SKM-1 (cell line): ENCODE results near the gene ARHGAP44.

Experiments used
- DNase-seq: peaks from one replicate; lab custom pipeline; 2025; ENCODE audit not compliant: unreplicated experiment; lab: John Stamatoyannopoulos, UW

The ARHGAP44 gene

GRCh38 chr17:12990926-12991325 lies 201.6 kb downstream of the ARHGAP44 start:
- no peak for DNase-seq

- no peak for DNase-seq
Observed at GRCh38 chr17:12992676-12993075, 203.4 kb downstream of the ARHGAP44 start.

- no peak for DNase-seq
Observed at GRCh38 chr17:12993631-12994030, 204.3 kb downstream of the ARHGAP44 start.

- no peak for DNase-seq
Observed at GRCh38 chr17:12994341-12995074, 205.2 kb downstream of the ARHGAP44 start.

GRCh38 chr17:12995106-12995895 lies 206.0 kb downstream of the ARHGAP44 start:
- DNase-seq: no peak

- no peak for DNase-seq
Observed at GRCh38 chr17:12995896-12996295, 206.6 kb downstream of the ARHGAP44 start.

- no peak for DNase-seq
Observed at GRCh38 chr17:12996357-12996756, 207.1 kb downstream of the ARHGAP44 start.

- DNase-seq: no peak
Observed at GRCh38 chr17:12996941-12997340, 207.6 kb downstream of the ARHGAP44 start.

- DNase-seq: no peak
Observed at GRCh38 chr17:12998461-12998860, 209.2 kb downstream of the ARHGAP44 start.

GRCh38 chr17:12998874-12999273 lies 209.6 kb downstream of the ARHGAP44 start:
- no peak for DNase-seq

GRCh38 chr17:13000561-13000960 lies 211.3 kb downstream of the ARHGAP44 start:
- no peak for DNase-seq

GRCh38 chr17:13001991-13002615 lies 212.8 kb downstream of the ARHGAP44 start:
- DNase-seq: no peak

GRCh38 chr17:13002761-13003453 lies 213.6 kb downstream of the ARHGAP44 start:
- no peak for DNase-seq

- no peak for DNase-seq
Observed at GRCh38 chr17:13003454-13003851, 214.2 kb downstream of the ARHGAP44 start.

- DNase-seq: no peak
Observed at GRCh38 chr17:13003927-13004326, 214.6 kb downstream of the ARHGAP44 start.

- DNase-seq: no peak
Observed at GRCh38 chr17:13004336-13004735, 215.0 kb downstream of the ARHGAP44 start.

GRCh38 chr17:13005530-13005929 lies 216.2 kb downstream of the ARHGAP44 start:
- DNase-seq: no peak

GRCh38 chr17:13008461-13008860 lies 219.2 kb downstream of the ARHGAP44 start:
- DNase-seq: no peak

- no peak for DNase-seq
Observed at GRCh38 chr17:13010959-13011358, 221.7 kb downstream of the ARHGAP44 start.

- no peak for DNase-seq
Observed at GRCh38 chr17:13014801-13015200, 225.5 kb downstream of the ARHGAP44 start.
